WTC11 (cell line): ENCODE data around the gene DOCK1. TPM values are rescaled to one million over a fixed set of nuclear protein-coding genes. Genes with fewer than 3 reads are reported as not detected.

Experiments used
- ATAC-seq: fragments of 200-7000 bp; cut with Tn5 transposase; 2 replicates; pipeline ENCODE4 v1.10.0; 2021; ENCODE audit warnings: mild to moderate bottlenecking, moderate library complexity
- CTCF ChIA-PET: fragments of 300-600 bp; sonication (Branson Sonifier 250); formaldehyde crosslinking; loops from one replicate; lab custom pipeline; 2021; ENCODE audit warnings: antibody characterized with exemption; lab: Charles Lee
- POLR2A ChIA-PET: fragments of 350-600 bp; sonication (Branson Sonifier 250); formaldehyde crosslinking; loops from one replicate; lab custom pipeline; 2021; ENCODE audit warnings: antibody characterized with exemption; lab: Charles Lee
- DNase-seq: peaks from one replicate; pipeline ENCODE4 v3.0.0; 2021; ENCODE audit warnings: low spot score
- H3K27ac Mint-ChIP-seq: 2 replicates; pipeline ENCODE4 v1.8.0; 2021; ENCODE audit warnings: mixed read lengths
- H3K27me3 Mint-ChIP-seq: 2 replicates; pipeline ENCODE4 v1.8.0; 2021; ENCODE audit warnings: low read depth, mild to moderate bottlenecking, moderate library complexity, mixed read lengths
- H3K36me3 Mint-ChIP-seq: 2 replicates; pipeline ENCODE4 v1.8.0; 2021; ENCODE audit warnings: mixed read lengths
- H3K4me1 Mint-ChIP-seq: 2 replicates; pipeline ENCODE4 v1.8.0; 2022; ENCODE audit warnings: mixed read lengths
- H3K4me3 Mint-ChIP-seq: 2 replicates; pipeline ENCODE4 v1.8.0; 2021; ENCODE audit warnings: mild to moderate bottlenecking, moderate library complexity, mixed read lengths
- H3K9me3 Mint-ChIP-seq: 2 replicates; pipeline ENCODE4 v1.8.0; 2021; ENCODE audit warnings: mixed read lengths
- ATF6 ChIP-seq: sonication (generic); formaldehyde crosslinking; IDR thresholded peaks from 2 replicates; pipeline ENCODE4 v1.8.1; 2023; ENCODE audit warnings: mild to moderate bottlenecking, missing genetic modification reagents
- CBFB ChIP-seq: sonication (generic); formaldehyde crosslinking; IDR thresholded peaks from 2 replicates; pipeline ENCODE4 v1.8.1; 2022; ENCODE audit warnings: mild to moderate bottlenecking, low read depth, missing genetic modification reagents
- CREB1 ChIP-seq: sonication (generic); formaldehyde crosslinking; IDR thresholded peaks from 2 replicates; pipeline ENCODE4 v1.8.0; 2023; ENCODE audit warnings: mild to moderate bottlenecking, missing genetic modification reagents
- E2F1 ChIP-seq: sonication (generic); formaldehyde crosslinking; IDR thresholded peaks from 2 replicates; pipeline ENCODE4 v1.8.0; 2022; ENCODE audit warnings: mild to moderate bottlenecking, missing genetic modification reagents
- ESRRA ChIP-seq: sonication (generic); formaldehyde crosslinking; IDR thresholded peaks from 2 replicates; pipeline ENCODE4 v1.8.1; 2022; ENCODE audit warnings: mild to moderate bottlenecking, missing genetic modification reagents, borderline replicate concordance
- HMGXB4 ChIP-seq: sonication (generic); formaldehyde crosslinking; IDR thresholded peaks from 2 replicates; pipeline ENCODE4 v1.8.1; 2023; ENCODE audit warnings: mild to moderate bottlenecking, moderate library complexity, missing genetic modification reagents
- IRF2 ChIP-seq: sonication (generic); formaldehyde crosslinking; IDR thresholded peaks from 2 replicates; pipeline ENCODE4 v1.8.0; 2022; ENCODE audit warnings: low read depth, missing genetic modification reagents, borderline replicate concordance
- SMAD4 ChIP-seq: sonication (generic); formaldehyde crosslinking; IDR thresholded peaks from 2 replicates; pipeline ENCODE4 v1.8.0; 2022; ENCODE audit warnings: mild to moderate bottlenecking, missing genetic modification reagents
- SOX15 ChIP-seq: fragments of 250-450 bp; sonication (Bioruptor Pico); IDR thresholded peaks from 2 replicates; pipeline ENCODE4 v1.9.0; 2021; ENCODE audit warnings: mild to moderate bottlenecking
- SP1 ChIP-seq: sonication (generic); formaldehyde crosslinking; conservative IDR thresholded peaks from 2 replicates; pipeline ENCODE4 v1.8.1; 2022; ENCODE audit warnings: missing genetic modification reagents
- TEAD4 ChIP-seq: sonication (generic); formaldehyde crosslinking; IDR thresholded peaks from 2 replicates; pipeline ENCODE4 v1.8.0; 2022; ENCODE audit warnings: mild to moderate bottlenecking, missing genetic modification reagents
- ZNF219 ChIP-seq: sonication (generic); formaldehyde crosslinking; IDR thresholded peaks from 2 replicates; pipeline ENCODE4 v1.8.0; 2023; ENCODE audit warnings: missing genetic modification reagents, mild to moderate bottlenecking, borderline replicate concordance
- ZNF232 ChIP-seq: sonication (generic); formaldehyde crosslinking; IDR thresholded peaks from 2 replicates; pipeline ENCODE4 v1.8.0; 2022; ENCODE audit warnings: mild to moderate bottlenecking, missing genetic modification reagents
- ZNF263 ChIP-seq: sonication (generic); formaldehyde crosslinking; IDR thresholded peaks from 2 replicates; pipeline ENCODE4 v1.8.1; 2022; ENCODE audit warnings: low read depth, mild to moderate bottlenecking, moderate library complexity, missing genetic modification reagents
- ZNF317 ChIP-seq: sonication (generic); formaldehyde crosslinking; IDR thresholded peaks from 2 replicates; pipeline ENCODE4 v1.8.1; 2023; ENCODE audit warnings: low read depth, mild to moderate bottlenecking, moderate library complexity, missing genetic modification reagents, borderline replicate concordance
- ZNF396 ChIP-seq: fragments of 250-450 bp; sonication (Bioruptor Pico); IDR thresholded peaks from 2 replicates; pipeline ENCODE4 v1.8.0; 2021; ENCODE audit warnings: mild to moderate bottlenecking, moderate library complexity, borderline replicate concordance
- ZNF423 ChIP-seq: fragments of 250-450 bp; sonication (Bioruptor Pico); IDR thresholded peaks from 2 replicates; pipeline ENCODE4 v2.1.2; 2022; ENCODE audit warnings: mild to moderate bottlenecking, moderate library complexity
- total RNA-seq: library from RNA; stranded (reverse); gene quantifications from 3 replicates; pipeline ENCODE4 v1.2.3, GENCODE V29; 2021
- TF ChIP-seq, protein P1 (sequence below): sonication (generic); formaldehyde crosslinking; conservative IDR thresholded peaks from 2 replicates; pipeline ENCODE4 v1.8.1; 2022; ENCODE audit warnings: mild to moderate bottlenecking, missing genetic modification reagents
- TF ChIP-seq, protein P2 (sequence below): sonication (generic); formaldehyde crosslinking; IDR thresholded peaks from 2 replicates; pipeline ENCODE4 v1.8.1; 2023; ENCODE audit warnings: mild to moderate bottlenecking, missing genetic modification reagents, borderline replicate concordance
- TF ChIP-seq, protein P3 (sequence below): sonication (generic); formaldehyde crosslinking; IDR thresholded peaks from 2 replicates; pipeline ENCODE4 v1.8.1; 2022; ENCODE audit warnings: low read depth, mild to moderate bottlenecking, moderate library complexity, missing genetic modification reagents, borderline replicate concordance

DOCK1 gene
- total RNA-seq, 1 experiment from 2014 or later = 52.1 TPM

DNA sequence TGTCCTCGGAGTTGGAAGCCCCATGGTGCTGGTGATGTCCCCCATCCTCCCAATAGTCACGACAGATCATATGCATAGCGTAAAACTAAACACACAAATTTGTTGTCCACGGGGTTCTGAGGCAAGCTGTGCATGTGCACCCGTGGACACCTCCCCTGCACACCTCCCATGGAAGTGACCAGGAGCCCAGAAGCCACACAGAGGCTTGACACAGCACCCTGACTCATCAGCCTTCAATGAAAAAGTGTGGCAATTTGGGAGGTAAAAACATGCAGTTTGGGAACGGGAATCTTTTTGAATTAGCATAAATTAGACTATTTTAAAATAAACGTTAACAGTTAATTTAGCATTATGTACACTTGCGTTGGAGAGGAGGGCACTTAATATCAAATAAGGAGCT lies 554.7 kb downstream of the DOCK1 start:
- POLR2A ChIA-PET = no interaction called here
- DNase-seq = no peak

GRCh38 chr10:127462643-127463295 lies 557.5 kb downstream of the DOCK1 start:
- Mint-ChIP-seq H3K4me3 (no peak overlapping the region), H3K27me3 (no peaks in the 10 kb centered on the region; the same call in 1 of the 2 replicates)
- CTCF ChIA-PET = interaction anchor here (1.4 kb wide), 1 partner anchor 30 kb away, joined by 4 read pairs; no protein-coding TSS in a partner anchor
- DNase-seq = no peak
- no peak for TF ChIP-seq SMAD4 (CRISPR knock-in tag)
- no peak for TF ChIP-seq IRF2 (CRISPR knock-in tag)
- TF ChIP-seq, protein P1, sequence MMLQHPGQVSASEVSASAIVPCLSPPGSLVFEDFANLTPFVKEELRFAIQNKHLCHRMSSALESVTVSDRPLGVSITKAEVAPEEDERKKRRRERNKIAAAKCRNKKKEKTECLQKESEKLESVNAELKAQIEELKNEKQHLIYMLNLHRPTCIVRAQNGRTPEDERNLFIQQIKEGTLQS = no peak
- no peak for TF ChIP-seq ESRRA
- TF ChIP-seq, protein P2, sequence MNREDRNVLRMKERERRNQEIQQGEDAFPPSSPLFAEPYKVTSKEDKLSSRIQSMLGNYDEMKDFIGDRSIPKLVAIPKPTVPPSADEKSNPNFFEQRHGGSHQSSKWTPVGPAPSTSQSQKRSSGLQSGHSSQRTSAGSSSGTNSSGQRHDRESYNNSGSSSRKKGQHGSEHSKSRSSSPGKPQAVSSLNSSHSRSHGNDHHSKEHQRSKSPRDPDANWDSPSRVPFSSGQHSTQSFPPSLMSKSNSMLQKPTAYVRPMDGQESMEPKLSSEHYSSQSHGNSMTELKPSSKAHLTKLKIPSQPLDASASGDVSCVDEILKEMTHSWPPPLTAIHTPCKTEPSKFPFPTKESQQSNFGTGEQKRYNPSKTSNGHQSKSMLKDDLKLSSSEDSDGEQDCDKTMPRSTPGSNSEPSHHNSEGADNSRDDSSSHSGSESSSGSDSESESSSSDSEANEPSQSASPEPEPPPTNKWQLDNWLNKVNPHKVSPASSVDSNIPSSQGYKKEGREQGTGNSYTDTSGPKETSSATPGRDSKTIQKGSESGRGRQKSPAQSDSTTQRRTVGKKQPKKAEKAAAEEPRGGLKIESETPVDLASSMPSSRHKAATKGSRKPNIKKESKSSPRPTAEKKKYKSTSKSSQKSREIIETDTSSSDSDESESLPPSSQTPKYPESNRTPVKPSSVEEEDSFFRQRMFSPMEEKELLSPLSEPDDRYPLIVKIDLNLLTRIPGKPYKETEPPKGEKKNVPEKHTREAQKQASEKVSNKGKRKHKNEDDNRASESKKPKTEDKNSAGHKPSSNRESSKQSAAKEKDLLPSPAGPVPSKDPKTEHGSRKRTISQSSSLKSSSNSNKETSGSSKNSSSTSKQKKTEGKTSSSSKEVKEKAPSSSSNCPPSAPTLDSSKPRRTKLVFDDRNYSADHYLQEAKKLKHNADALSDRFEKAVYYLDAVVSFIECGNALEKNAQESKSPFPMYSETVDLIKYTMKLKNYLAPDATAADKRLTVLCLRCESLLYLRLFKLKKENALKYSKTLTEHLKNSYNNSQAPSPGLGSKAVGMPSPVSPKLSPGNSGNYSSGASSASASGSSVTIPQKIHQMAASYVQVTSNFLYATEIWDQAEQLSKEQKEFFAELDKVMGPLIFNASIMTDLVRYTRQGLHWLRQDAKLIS = no peak
- TF ChIP-seq ZNF263 (CRISPR knock-in tag) = no peak
- TF ChIP-seq ZNF317 = no peak
- TF ChIP-seq SOX15 = no peak
- TF ChIP-seq ZNF219 (CRISPR knock-in tag) = no peak
- TF ChIP-seq SP1 = no peak
- TF ChIP-seq, all 79 proteins: peak for 0
- POLR2A ChIA-PET = no interaction called here
- H3K4me1 Mint-ChIP-seq = no peaks in the 10 kb centered on the region
- no peak overlapping the region for H3K27ac Mint-ChIP-seq
- no peak for ATAC-seq
- H3K9me3 Mint-ChIP-seq = peaks cover 26% of the 10 kb centered on the region
- H3K36me3 Mint-ChIP-seq = peaks cover 9% of the 10 kb centered on the region

More for the DNA sequence above, 554.7 kb downstream of the DOCK1 start:
- ATAC-seq = no peak
- peaks cover 9% of the 10 kb centered on the region for H3K36me3 Mint-ChIP-seq
- H3K9me3 Mint-ChIP-seq = peaks cover 39% of the 10 kb centered on the region
- H3K27me3 Mint-ChIP-seq = no peaks in the 10 kb centered on the region; the same call in 1 of the 2 replicates
- no peak for TF ChIP-seq CBFB (CRISPR knock-in tag)
- no peak for TF ChIP-seq TEAD4 (CRISPR knock-in tag)
- CTCF ChIA-PET = no interaction called here
- no peak overlapping the region for H3K4me3 Mint-ChIP-seq
- no peaks in the 10 kb centered on the region for H3K4me1 Mint-ChIP-seq
- no peak overlapping the region for H3K27ac Mint-ChIP-seq

- no peak overlapping the region for H3K4me3 Mint-ChIP-seq
- POLR2A ChIA-PET = no interaction called here
- H3K27ac Mint-ChIP-seq = no peak overlapping the region
- TF ChIP-seq CREB1 (CRISPR knock-in tag) = no peak
- no peak for TF ChIP-seq ATF6 (CRISPR knock-in tag)
- TF ChIP-seq TEAD4 (CRISPR knock-in tag) = no peak
- TF ChIP-seq ZNF219 (CRISPR knock-in tag) = no peak
- no peak for TF ChIP-seq ZNF423 (CRISPR knock-in tag)
- TF ChIP-seq ZNF232 (CRISPR knock-in tag) = no peak
- TF ChIP-seq ZNF396 (CRISPR knock-in tag) = no peak
- no peak for TF ChIP-seq E2F1 (CRISPR knock-in tag)
- TF ChIP-seq, protein P3, sequence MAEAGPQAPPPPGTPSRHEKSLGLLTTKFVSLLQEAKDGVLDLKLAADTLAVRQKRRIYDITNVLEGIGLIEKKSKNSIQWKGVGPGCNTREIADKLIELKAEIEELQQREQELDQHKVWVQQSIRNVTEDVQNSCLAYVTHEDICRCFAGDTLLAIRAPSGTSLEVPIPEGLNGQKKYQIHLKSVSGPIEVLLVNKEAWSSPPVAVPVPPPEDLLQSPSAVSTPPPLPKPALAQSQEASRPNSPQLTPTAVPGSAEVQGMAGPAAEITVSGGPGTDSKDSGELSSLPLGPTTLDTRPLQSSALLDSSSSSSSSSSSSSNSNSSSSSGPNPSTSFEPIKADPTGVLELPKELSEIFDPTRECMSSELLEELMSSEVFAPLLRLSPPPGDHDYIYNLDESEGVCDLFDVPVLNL (CRISPR knock-in tag) = no peak
- TF ChIP-seq HMGXB4 (CRISPR knock-in tag) = no peak
These were observed 558.3 kb downstream of the DOCK1 start for GRCh38 chr10:127463548-127463947.

More at GRCh38 chr10:127463548-127463947, 558.3 kb downstream of the DOCK1 start:
- peaks cover 19% of the 10 kb centered on the region for H3K9me3 Mint-ChIP-seq
- ATAC-seq (no peak), DNase-seq (no peak)
- CTCF ChIA-PET = interaction anchor here (1.4 kb wide), 1 partner anchor 29 kb away, joined by 4 read pairs; no protein-coding TSS in a partner anchor
- peaks cover 6% of the 10 kb centered on the region for H3K36me3 Mint-ChIP-seq
- no peaks in the 10 kb centered on the region for H3K4me1 Mint-ChIP-seq
- no peaks in the 10 kb centered on the region; the same call in 1 of the 2 replicates for H3K27me3 Mint-ChIP-seq
